OCI-LY3 (cell line): ENCODE results near the gene FAM110A.

ENCODE experiments used
- CTCF ChIP-seq: fragments of 200-600, 300-600 bp; sonication (generic); IDR thresholded peaks from 2 replicates; pipeline ENCODE4 v1.5.1; 2014; ENCODE audit warnings: antibody characterized with exemption, low read length, low read depth
- EZH2phosphoT487 ChIP-seq: fragments of 200-600 bp; shearing (Covaris generic); IDR thresholded peaks from 2 replicates; pipeline ENCODE4 v1.6.1; 2018; ENCODE audit warnings: antibody characterized with exemption, mixed run types, low read depth

GRCh38 chr20:881051-881782, 47.7 kb downstream of the FAM110A start:
- TF ChIP-seq CTCF (no peak), EZH2phosphoT487 (no peak)
